CD4-positive, alpha-beta T cell treated with Interleukin-12 subunit alpha and Interleukin-12 subunit beta, for 1 hour (primary cell): Measurements from ENCODE around the gene TAGLN.
"Not testable (repeated sequence)": the region's sequence is repeated elsewhere in the genome, so short reads cannot be mapped to it uniquely, and the experiment has no call there.

Experiments
- DNase-seq: peaks from one replicate; pipeline ENCODE4 v3.0.0-alpha.2; 2020

TAGLN gene

GRCh38 chr11:117181586-117182550 is 17.3 kb upstream of the TAGLN start:
- DNase-seq: no peak

DNA sequence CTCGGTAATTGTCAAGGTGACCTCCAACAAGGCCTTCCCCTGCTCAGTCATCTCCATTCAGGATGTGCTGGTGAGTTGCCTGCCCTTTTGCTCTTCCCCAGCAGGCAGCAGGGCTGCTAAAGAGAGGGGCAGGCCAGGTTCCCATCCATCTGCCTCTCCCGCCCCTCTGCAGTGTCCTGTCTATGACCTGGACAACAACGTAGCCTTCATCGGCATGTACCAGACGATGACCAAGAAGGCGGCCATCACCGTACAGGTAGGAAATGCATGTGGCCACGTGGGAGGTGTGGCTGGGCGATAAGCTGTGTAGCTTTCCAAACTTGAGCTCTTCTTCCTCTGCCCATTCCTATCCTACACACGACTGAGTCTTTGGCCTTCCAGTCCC is 16.6 kb upstream of the TAGLN start:
- DNase-seq: no peak

DNA sequence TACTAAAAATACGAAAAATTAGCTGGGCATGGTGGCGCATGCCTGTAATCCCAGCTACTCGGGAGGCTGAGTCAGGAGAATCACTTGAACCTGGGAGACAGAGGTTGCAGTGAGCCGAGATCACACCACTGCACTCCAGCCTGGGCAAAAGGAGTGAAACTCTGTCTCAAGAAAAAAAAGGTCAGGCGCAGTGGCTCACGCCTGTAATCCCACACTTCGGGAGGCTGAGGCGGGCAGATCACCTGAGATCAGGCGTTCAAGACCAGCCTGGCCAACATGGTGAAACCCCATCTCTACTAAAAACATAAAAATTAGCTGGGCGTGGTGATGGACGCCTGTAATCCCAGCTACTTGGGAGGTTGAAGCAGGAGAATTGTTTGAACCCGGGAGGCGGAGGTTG is 16.0 kb upstream of the TAGLN start:
- DNase-seq: not testable (repeated sequence)

GRCh38 chr11:117183724-117184349 is 15.3 kb upstream of the TAGLN start:
- DNase-seq: no peak

DNA sequence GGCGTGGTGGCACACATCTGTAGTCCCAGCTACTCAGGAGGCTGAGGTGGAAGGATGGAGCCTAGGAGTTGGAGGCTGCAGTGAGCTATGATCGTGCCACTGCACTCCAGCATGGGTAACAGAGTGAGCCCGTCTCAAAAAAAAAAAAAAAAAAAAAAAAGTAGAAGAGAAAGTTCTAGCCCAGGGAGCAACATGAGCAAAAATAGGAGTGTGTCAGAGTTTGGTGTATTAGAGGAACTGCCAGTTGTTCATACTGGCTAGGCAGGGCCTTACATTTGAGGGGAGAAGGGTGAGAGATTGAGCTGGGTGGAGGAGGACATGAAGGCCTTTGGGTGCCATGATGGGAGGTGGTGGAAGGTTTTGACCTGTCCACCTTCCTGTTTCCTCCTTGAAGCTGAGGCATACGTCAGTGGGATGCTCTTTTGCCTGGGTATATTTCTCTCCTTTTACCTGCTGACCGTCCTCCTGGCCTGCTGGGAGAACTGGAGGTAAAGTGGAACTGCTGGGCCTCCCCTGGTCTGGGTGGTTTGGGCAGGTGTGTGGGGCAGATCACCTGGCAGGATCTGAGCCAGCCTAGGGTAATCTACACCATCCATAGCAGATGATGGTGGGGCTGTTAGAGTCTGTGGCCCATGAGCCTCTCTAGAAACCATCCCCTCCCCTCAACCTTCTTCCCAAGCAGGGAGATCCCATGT is 13.3 kb upstream of the TAGLN start:
- DNase-seq: no peak

- DNase-seq: no peak
These were observed 12.8 kb upstream of the TAGLN start for GRCh38 chr11:117186431-117186761.

- DNase-seq: no peak
These were observed 12.2 kb upstream of the TAGLN start for GRCh38 chr11:117187007-117187406.

- no peak for DNase-seq
These were observed 11.8 kb upstream of the TAGLN start for GRCh38 chr11:117187428-117187798.

DNA sequence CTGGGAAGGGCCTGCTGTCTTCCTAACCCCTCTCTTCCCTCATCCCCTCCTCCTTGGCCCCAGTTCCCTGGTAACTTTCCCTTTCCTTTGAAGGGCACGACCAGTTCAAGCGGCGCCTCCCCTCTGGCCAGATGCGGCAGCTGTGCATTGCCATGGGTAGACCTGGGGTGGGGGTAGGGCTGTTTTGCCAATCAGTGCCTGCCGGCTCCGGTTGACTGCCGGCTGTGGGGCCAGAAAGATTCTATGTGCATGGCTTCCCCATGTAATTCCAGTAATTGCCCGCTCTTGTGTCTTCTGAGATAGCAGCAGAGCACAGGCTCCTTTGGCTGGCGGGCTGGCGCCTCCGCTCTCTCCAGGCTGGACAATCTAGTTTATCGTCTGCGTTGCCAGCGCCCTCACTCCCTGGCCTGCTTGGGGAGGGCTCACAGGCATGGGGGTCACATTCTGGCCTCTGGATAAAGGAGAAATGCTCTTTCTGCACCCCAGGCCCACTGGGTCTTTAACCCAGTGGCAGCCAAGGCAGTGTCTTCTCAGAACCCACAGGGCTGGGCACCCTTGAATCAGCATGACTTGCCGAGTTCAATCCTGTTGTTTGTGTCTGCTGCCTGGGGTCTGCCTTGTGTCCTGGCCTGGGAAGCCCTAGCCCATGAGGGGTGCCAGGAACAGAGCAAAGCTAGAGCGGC is 11.2 kb upstream of the TAGLN start:
- DNase-seq: no peak

DNA sequence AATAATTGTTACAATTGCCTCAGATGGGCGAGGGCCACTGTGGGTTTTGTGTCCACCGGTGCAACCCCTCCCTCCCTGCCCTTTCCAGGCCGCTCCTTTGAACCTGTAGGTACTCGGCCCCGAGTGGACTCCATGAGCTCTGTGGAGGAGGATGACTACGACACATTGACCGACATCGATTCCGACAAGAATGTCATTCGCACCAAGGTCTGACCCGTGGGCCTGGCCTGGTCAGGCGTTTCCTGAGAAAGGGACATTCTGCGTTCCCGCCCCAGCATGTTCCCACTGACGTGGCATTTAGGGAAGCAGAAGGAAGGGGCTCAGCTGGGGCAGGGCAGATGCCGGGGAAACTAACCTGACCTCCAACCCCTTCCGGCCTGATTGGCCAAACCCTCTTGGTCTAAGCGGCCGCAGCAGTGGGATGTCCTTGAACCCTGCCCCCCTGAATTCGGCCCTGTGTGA is 10.5 kb upstream of the TAGLN start:
- no peak for DNase-seq

DNA sequence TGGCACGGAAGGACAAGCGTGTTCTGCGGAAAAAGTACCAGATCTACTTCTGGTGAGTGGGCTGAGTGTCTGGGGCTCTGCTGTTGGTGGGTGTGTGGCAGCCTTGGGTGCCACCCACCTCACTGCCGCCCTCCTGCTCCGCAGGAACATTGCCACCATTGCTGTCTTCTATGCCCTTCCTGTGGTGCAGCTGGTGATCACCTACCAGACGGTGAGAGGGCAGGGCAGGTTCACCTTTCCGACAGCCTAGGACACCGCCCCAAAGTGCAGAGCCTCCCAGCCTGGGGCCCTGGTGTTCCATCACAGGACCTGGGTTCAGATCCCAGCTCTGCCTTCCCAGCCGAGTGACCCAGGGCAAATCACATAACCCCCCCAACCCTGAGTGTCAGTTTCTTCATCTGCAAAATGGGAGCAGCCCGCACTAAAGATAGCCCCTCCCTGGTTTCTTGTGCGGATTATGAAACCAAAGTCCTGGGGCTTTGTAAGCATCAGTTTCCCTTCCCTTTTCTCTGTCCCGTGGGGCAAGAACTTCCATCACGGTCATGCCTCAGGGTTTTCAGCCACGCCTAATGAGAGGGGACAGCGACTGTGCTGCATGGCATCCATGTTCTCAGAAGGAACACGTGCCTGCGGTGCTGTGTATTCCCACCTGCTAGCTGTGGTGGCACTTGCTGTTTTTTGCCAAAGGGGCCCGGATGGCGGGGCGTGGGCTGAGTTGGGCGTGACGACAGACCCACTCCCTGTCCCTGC is 9.8 kb upstream of the TAGLN start:
- peak; percentile 20 for DNase-seq

- no peak for DNase-seq
These were observed 9.1 kb upstream of the TAGLN start for GRCh38 chr11:117189941-117190544.

DNA sequence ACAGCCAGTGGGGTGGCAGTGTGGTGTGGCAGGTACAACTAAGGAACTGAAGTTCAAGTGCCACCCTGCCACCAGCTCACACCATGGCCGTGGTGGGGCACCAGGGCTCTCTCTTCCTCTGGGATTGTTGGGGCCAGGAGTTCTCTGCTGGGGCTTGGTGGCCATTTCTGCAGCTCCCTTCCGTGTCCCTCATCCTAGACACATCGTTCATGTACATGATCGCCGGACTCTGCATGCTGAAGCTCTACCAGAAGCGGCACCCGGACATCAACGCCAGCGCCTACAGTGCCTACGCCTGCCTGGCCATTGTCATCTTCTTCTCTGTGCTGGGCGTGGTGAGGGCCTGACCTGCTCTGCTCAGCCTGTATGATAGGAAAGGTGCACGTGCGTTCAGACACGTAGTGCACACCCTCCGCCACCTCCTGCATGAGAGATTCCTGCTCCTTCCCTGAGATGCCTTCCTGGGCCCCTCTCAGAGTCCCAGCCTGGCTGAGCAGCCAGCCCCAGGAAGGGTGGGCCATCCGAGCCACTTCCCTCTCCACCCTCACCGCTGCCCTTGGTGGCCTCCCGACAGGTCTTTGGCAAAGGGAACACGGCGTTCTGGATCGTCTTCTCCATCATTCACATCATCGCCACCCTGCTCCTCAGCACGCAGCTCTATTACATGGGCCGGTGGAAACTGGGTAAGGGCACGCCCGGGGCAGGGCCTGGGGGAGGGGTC is 7.3 kb upstream of the TAGLN start:
- DNase-seq: no peak

DNA sequence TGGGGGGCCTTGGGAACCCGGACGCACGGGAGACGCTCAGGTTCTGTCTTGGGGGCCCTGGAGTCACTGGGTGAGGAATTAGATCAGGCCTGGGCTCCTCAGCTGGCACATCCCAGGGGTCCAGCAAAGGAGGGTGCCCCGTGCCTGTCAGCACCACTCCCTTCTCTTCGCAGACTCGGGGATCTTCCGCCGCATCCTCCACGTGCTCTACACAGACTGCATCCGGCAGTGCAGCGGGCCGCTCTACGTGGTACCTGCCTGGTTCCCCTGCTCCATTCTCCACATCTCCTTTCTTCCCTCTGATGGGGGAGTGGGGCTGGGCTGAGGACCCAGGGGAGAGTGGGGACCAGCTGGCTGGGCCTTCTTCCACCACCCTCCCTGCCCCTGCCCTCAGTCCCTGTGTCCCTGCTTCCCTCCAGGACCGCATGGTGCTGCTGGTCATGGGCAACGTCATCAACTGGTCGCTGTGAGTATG is 6.7 kb upstream of the TAGLN start:
- DNase-seq: no peak

- DNase-seq: no peak
These were observed 5.8 kb upstream of the TAGLN start for GRCh38 chr11:117193130-117194020.

DNA sequence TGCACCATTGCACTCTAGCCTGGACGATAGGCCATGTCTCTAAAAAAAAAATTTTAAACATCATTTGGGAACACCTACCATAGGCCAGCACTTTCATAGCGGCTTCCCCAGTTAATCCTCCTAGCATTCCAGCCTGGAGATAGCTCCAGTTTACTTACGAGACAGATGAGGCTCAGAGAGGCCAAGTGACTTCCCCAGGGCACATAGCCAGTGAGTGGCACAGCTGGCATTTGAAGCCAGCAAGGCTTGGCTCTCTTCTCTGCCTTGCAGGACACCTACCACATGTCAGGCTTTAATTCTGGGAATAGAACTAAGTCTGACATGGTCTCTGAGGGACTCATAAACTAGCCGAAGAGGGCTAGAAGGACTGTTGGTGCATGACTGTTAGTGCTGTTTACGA is 4.9 kb upstream of the TAGLN start:
- no peak for DNase-seq

- DNase-seq: no peak
These were observed 3.9 kb upstream of the TAGLN start for GRCh38 chr11:117195258-117195657.

- DNase-seq: no peak
These were observed 3.4 kb upstream of the TAGLN start for GRCh38 chr11:117195761-117196160.

DNA sequence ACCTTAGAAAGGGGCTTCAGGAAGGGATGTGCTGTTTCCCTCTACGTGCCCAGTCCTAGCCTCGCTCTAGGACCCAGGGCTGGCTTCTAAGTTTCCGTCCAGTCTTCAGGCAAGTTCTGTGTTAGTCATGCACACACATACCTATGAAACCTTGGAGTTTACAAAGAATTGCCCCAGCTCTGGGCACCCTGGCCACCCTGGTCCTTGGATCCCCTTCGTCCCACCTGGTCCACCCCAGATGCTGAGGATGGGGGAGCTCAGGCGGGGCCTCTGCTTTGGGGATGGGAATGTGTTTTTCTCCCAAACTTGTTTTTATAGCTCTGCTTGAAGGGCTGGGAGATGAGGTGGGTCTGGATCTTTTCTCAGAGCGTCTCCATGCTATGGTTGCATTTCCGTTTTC is 2.2 kb upstream of the TAGLN start:
- no peak for DNase-seq
